Osteoblast (primary cell): ENCODE results near the gene LANCL3. TPM values are rescaled to one million over a fixed set of nuclear protein-coding genes. Genes with fewer than 3 reads are reported as not detected.
A peak's percentile ranks its signal among the peaks of the same experiment; 100 is the strongest.
"Not testable (repeated sequence)": the region's sequence is repeated elsewhere in the genome, so short reads cannot be mapped to it uniquely, and the experiment has no call there.

Source experiments
- DNase-seq: peaks from one replicate; pipeline ENCODE4 v3.0.0; 2011; ENCODE audit warnings: low spot score, mixed read lengths; ENCODE audit not compliant: insufficient read length; ENCODE audit errors: missing footprints
- H2AFZ ChIP-seq: 2 replicates; pipeline ENCODE4 v1.6.0; 2011; ENCODE audit warnings: mild to moderate bottlenecking, low read length
- H3K27ac ChIP-seq: 2 replicates; pipeline ENCODE4 v1.5.1; 2011; ENCODE audit warnings: mild to moderate bottlenecking, low read depth, low read length, moderate library complexity
- H3K27me3 ChIP-seq: 2 replicates; pipeline ENCODE4 v1.6.0; 2012; ENCODE audit warnings: mild to moderate bottlenecking, control low read depth, inconsistent platforms, low read length, moderate library complexity; ENCODE audit not compliant: insufficient read depth
- H3K36me3 ChIP-seq: 2 replicates; pipeline ENCODE4 v1.5.1; 2011; ENCODE audit warnings: mild to moderate bottlenecking, low read length, control low read depth, moderate library complexity; ENCODE audit not compliant: insufficient read depth
- H3K4me1 ChIP-seq: 2 replicates; pipeline ENCODE4 v1.5.1; 2011; ENCODE audit warnings: mild to moderate bottlenecking, low read length, control low read depth, moderate library complexity; ENCODE audit not compliant: insufficient read depth
- H3K4me2 ChIP-seq: 2 replicates; pipeline ENCODE4 v1.6.0; 2011; ENCODE audit warnings: mild to moderate bottlenecking, low read length; ENCODE audit not compliant: insufficient read depth
- H3K4me3 ChIP-seq: fragments of 200-600 bp; sonication (generic); 3 replicates; pipeline ENCODE4 v1.5.1; 2012; ENCODE audit warnings: mild to moderate bottlenecking, low read length, inconsistent platforms; ENCODE audit not compliant: insufficient read depth
- H3K79me2 ChIP-seq: 2 replicates; pipeline ENCODE4 v1.6.0; 2012; ENCODE audit warnings: mild to moderate bottlenecking, low read length, control low read depth, inconsistent platforms; ENCODE audit not compliant: insufficient read depth
- H3K9me3 ChIP-seq: 2 replicates; pipeline ENCODE4 v1.5.1; 2011; ENCODE audit warnings: low read depth, low read length, control low read depth
- H4K20me1 ChIP-seq: 2 replicates; pipeline ENCODE4 v1.6.0; 2012; ENCODE audit warnings: mild to moderate bottlenecking, low read length, control low read depth; ENCODE audit not compliant: insufficient read depth
- CTCF ChIP-seq: IDR thresholded peaks from 2 replicates; pipeline ENCODE4 v1.5.1; 2011; ENCODE audit warnings: mild to moderate bottlenecking, low read depth, low read length, moderate library complexity; ENCODE audit errors: extremely low read depth
- total RNA-seq: library from RNA; depleted of rRNA; stranded (reverse); fragments of >200 nt; gene quantifications from 2 replicates; pipeline ENCODE4 v1.2.3, GENCODE V29; 2012

LANCL3 gene
- total RNA-seq, 1 donor = 0.72 TPM

DNA sequence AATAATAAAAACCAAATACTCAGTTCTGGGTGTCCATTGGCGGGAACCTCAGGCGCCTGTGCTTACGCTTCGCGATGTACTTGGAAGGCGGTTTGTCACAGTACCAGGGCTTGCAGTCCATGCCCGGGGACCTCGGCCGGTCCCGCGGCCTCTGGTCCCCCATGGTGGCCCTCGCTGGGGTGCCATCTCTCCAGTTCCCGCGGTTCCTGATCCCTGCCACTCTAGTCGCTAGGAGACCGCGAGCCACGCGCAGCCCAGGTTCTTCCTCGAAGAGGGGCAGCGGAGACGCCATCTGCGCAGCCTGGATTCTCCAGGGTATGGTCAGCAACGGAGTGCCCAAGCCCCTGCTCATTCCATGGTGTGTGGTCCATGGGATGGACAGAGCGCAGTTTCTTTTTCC, 26.4 kb upstream of the LANCL3 start:
- TF ChIP-seq CTCF = no peak
- no peak overlapping the region for H3K4me2 ChIP-seq
- H3K79me2 ChIP-seq = no peaks in the 10 kb centered on the region
- no peaks in the 10 kb centered on the region for H3K4me1 ChIP-seq
- no peak overlapping the region for H3K27ac ChIP-seq
- H2AFZ ChIP-seq = no peak overlapping the region
- no peaks in the 10 kb centered on the region for H3K9me3 ChIP-seq
- DNase-seq = no peak
- no peaks in the 10 kb centered on the region for H3K27me3 ChIP-seq
- no peaks in the 10 kb centered on the region for H4K20me1 ChIP-seq
- H3K36me3 ChIP-seq = no peaks in the 10 kb centered on the region
- H3K4me3 ChIP-seq = no peak overlapping the region

DNA sequence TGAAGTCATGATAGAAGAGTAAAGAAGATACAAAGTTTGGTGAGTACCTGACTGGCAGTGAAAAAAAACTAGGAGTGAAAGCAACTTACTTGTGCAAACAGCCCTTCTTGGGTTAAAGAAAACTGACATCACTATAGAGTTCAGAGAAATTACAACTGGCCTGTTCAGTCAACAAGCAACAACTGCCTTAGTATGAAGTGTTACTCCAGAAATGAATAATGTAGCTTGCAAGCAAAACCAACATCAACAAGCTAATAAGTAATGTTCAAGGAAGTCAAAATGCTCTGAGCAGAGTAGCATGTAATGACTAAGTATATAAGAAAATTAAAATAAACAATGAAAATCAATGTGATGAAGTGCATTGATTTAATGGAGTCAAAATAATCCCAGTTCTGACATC, 21.8 kb upstream of the LANCL3 start:
- not testable (repeated sequence) for H4K20me1 ChIP-seq, H3K4me3 ChIP-seq, H3K27ac ChIP-seq, H3K4me2 ChIP-seq, H3K9me3 ChIP-seq, H3K4me1 ChIP-seq, H2AFZ ChIP-seq, H3K79me2 ChIP-seq, H3K36me3 ChIP-seq, H3K27me3 ChIP-seq, DNase-seq

GRCh38 chrX:37553476-37553875, 18.0 kb upstream of the LANCL3 start:
- Histone ChIP-seq H3K27me3 (no peaks in the 10 kb centered on the region), H3K79me2 (no peaks in the 10 kb centered on the region), H3K4me1 (no peaks in the 10 kb centered on the region), H3K36me3 (no peaks in the 10 kb centered on the region), H3K9me3 (no peaks in the 10 kb centered on the region), H3K27ac (no peak overlapping the region), H2AFZ (no peak overlapping the region), H4K20me1 (no peaks in the 10 kb centered on the region), H3K4me2 (no peak overlapping the region), H3K4me3 (no peak overlapping the region)
- TF ChIP-seq CTCF = no peak
- DNase-seq = no peak

GRCh38 chrX:37565254-37565653, 6.2 kb upstream of the LANCL3 start:
- H3K9me3 ChIP-seq, DNase-seq: not testable (repeated sequence)

DNA sequence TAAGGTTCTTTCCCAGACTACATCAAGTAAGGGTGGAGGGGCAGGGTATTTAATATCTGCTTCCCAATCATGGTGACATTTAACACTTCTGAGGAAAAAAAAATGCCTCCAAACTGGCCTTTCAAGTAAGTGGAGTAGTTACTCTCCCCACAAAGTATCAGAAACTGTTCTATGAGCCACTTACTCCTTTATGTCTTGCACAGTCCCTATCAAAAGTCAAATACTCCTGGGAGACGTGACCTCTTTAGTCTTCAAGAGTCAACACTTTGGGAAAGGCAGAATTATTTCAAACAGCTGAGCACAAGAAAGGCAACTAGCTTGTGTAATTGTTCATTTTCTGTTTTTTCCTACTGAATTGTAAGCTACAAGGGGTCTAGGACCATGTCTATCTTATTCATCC, 1.1 kb upstream of the LANCL3 start:
- H3K4me3 ChIP-seq, H3K4me2 ChIP-seq, H4K20me1 ChIP-seq, H3K27ac ChIP-seq, H3K4me1 ChIP-seq, DNase-seq, H3K79me2 ChIP-seq, H3K36me3 ChIP-seq, H3K27me3 ChIP-seq, H2AFZ ChIP-seq, H3K9me3 ChIP-seq: not testable (repeated sequence)

More at GRCh38 chrX:37565254-37565653, 6.2 kb upstream of the LANCL3 start:
- not testable (repeated sequence) for H3K36me3 ChIP-seq, H3K4me3 ChIP-seq, H3K4me2 ChIP-seq, H2AFZ ChIP-seq, H3K27ac ChIP-seq, H3K4me1 ChIP-seq, H3K27me3 ChIP-seq, H3K79me2 ChIP-seq, H4K20me1 ChIP-seq

GRCh38 chrX:37572108-37572587, 687 bp downstream of the LANCL3 start:
- peak; percentile 6 for DNase-seq
- H3K9me3 ChIP-seq, H3K36me3 ChIP-seq, H3K27me3 ChIP-seq, H3K79me2 ChIP-seq, H3K4me1 ChIP-seq, H4K20me1 ChIP-seq, H3K4me2 ChIP-seq, H3K27ac ChIP-seq: not testable (repeated sequence)
- H2AFZ ChIP-seq = peak overlapping the region; percentile 70
- peak overlapping the region; percentile 22 for H3K4me3 ChIP-seq

GRCh38 chrX:37573121-37573520, 1.7 kb downstream of the LANCL3 start:
- not testable (repeated sequence) for H3K27ac ChIP-seq, DNase-seq, H3K4me2 ChIP-seq, H3K4me1 ChIP-seq, H3K27me3 ChIP-seq, H3K79me2 ChIP-seq, H3K4me3 ChIP-seq, H3K36me3 ChIP-seq, H4K20me1 ChIP-seq, H2AFZ ChIP-seq, H3K9me3 ChIP-seq
